ENCODE measurements around the gene C1orf210.

DNA sequence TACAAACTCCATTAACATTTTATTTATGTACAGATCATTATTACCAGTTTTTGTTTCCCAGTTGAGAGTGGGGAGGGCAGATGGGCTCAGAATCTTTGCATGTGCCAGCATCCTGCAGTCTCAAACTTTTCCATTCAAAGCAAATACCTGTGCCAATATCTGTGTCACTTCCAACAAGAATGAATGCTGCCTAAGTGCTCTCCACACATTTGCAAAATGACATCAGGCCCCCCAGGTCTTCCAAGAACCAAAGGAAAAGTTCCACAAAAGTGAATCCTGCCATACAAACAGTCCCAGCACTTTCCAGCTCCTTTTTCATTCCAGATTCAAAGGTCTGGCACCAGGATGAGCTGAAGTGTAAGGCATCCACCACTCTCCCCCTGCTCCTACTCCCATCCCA, 13.7 kb upstream of the C1orf210 start:
- TF ChIP-seq, protein P1, sequence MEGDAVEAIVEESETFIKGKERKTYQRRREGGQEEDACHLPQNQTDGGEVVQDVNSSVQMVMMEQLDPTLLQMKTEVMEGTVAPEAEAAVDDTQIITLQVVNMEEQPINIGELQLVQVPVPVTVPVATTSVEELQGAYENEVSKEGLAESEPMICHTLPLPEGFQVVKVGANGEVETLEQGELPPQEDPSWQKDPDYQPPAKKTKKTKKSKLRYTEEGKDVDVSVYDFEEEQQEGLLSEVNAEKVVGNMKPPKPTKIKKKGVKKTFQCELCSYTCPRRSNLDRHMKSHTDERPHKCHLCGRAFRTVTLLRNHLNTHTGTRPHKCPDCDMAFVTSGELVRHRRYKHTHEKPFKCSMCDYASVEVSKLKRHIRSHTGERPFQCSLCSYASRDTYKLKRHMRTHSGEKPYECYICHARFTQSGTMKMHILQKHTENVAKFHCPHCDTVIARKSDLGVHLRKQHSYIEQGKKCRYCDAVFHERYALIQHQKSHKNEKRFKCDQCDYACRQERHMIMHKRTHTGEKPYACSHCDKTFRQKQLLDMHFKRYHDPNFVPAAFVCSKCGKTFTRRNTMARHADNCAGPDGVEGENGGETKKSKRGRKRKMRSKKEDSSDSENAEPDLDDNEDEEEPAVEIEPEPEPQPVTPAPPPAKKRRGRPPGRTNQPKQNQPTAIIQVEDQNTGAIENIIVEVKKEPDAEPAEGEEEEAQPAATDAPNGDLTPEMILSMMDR (IDR thresholded peaks at IDR 0.05), result no peak
- TF ChIP-seq EZH2 (IDR thresholded peaks at IDR 0.05; ENCODE audit: borderline replicate concordance, insufficient read depth, low read depth, low read length, poor library complexity, severe bottlenecking), result no peak
